Measurements from ENCODE around the gene BCL6B. TPM values are rescaled to one million over a fixed set of nuclear protein-coding genes. Genes with fewer than 3 reads are reported as not detected.

The BCL6B gene
- total RNA-seq, 1 donor from 2014 or later, result not detected

- Histone ChIP-seq H3K4me3 (ENCODE audit: low read depth, low read length) (no peak overlapping the region), H3K27me3 (ENCODE audit: control insufficient read depth, insufficient read depth, low read length) (peaks cover 2% of the 10 kb centered on the region), H3K36me3 (ENCODE audit: control insufficient read depth, insufficient read depth, low read length) (no peaks in the 10 kb centered on the region)
- no peak for TF ChIP-seq CTCF (IDR thresholded peaks at IDR 0.05; ENCODE audit: insufficient read depth, low read length, severe bottlenecking)
- no peak for DNase-seq (ENCODE audit: low read depth)
- peak; percentile 32 for FAIRE-seq
These were observed 17.0 kb downstream of the BCL6B start for GRCh38 chr17:7039832-7040231.

GRCh38 chr17:7041607-7042500 lies 19.0 kb downstream of the BCL6B start:
- H3K4me3 ChIP-seq (ENCODE audit: low read depth, low read length), result peak overlapping the region; percentile 11
- DNase-seq (ENCODE audit: low read depth) (no peak), FAIRE-seq (no peak)
- TF ChIP-seq CTCF (IDR thresholded peaks at IDR 0.05; ENCODE audit: insufficient read depth, low read length, severe bottlenecking), result no peak
- H3K36me3 ChIP-seq (ENCODE audit: control insufficient read depth, insufficient read depth, low read length), result no peaks in the 10 kb centered on the region
- peaks cover 2% of the 10 kb centered on the region for H3K27me3 ChIP-seq (ENCODE audit: control insufficient read depth, insufficient read depth, low read length)

- Histone ChIP-seq H3K27me3 (ENCODE audit: control insufficient read depth, insufficient read depth, low read length) (peaks cover 2% of the 10 kb centered on the region), H3K36me3 (ENCODE audit: control insufficient read depth, insufficient read depth, low read length) (no peaks in the 10 kb centered on the region), H3K4me3 (ENCODE audit: low read depth, low read length) (peak overlapping the region; percentile 31)
- no peak for TF ChIP-seq CTCF (IDR thresholded peaks at IDR 0.05; ENCODE audit: insufficient read depth, low read length, severe bottlenecking)
- no peak for FAIRE-seq
- DNase-seq (ENCODE audit: low read depth), result no peak
These were observed 19.8 kb downstream of the BCL6B start for GRCh38 chr17:7042501-7043181.

GRCh38 chr17:7043182-7043496 lies 20.3 kb downstream of the BCL6B start:
- FAIRE-seq (no peak), DNase-seq (ENCODE audit: low read depth) (no peak)
- H3K27me3 ChIP-seq (ENCODE audit: control insufficient read depth, insufficient read depth, low read length), result peaks cover 2% of the 10 kb centered on the region
- TF ChIP-seq CTCF (IDR thresholded peaks at IDR 0.05; ENCODE audit: insufficient read depth, low read length, severe bottlenecking), result no peak
- peak overlapping the region; percentile 31 for H3K4me3 ChIP-seq (ENCODE audit: low read depth, low read length)
- H3K36me3 ChIP-seq (ENCODE audit: control insufficient read depth, insufficient read depth, low read length), result no peaks in the 10 kb centered on the region

- Histone ChIP-seq H3K27me3 (ENCODE audit: control insufficient read depth, insufficient read depth, low read length) (peaks cover 2% of the 10 kb centered on the region), H3K4me3 (ENCODE audit: low read depth, low read length) (peak within 1 kb of the TSS; percentile 31), H3K36me3 (ENCODE audit: control insufficient read depth, insufficient read depth, low read length) (no peaks in the 10 kb centered on the region)
- no peak for FAIRE-seq
- no peak for DNase-seq (ENCODE audit: low read depth)
- TF ChIP-seq CTCF (IDR thresholded peaks at IDR 0.05; ENCODE audit: insufficient read depth, low read length, severe bottlenecking), result no peak
These were observed 20.8 kb downstream of the BCL6B start, which contains the start of gene SLC16A11 for GRCh38 chr17:7043497-7044198. Gene SLC16A11 (minus strand): TSS chr17:7044092. CDS start chr17:7043513, 579 bp downstream.

All from bronchial epithelial cell (primary cell).